Panc1 (cell line): ENCODE data around the gene CRISPLD2.

Experiments used
- CTCF ChIP-seq: fragments of 450-650 bp; IDR thresholded peaks from 2 replicates; pipeline ENCODE4 v1.5.1; 2017; ENCODE audit warnings: mild to moderate bottlenecking
- POLR2AphosphoS5 ChIP-seq: IDR thresholded peaks from 2 replicates; pipeline ENCODE4 v1.6.1; 2012; ENCODE audit warnings: mild to moderate bottlenecking, low read depth, low read length, moderate library complexity
- REST ChIP-seq, 2 experiments: IDR thresholded peaks; 2 replicates each; pipeline ENCODE4 v1.6.1; 2011 to 2012; ENCODE audit warnings: low read depth in 2 of 2, control low read depth in 1 of 2, low read length in 1 of 2, mild to moderate bottlenecking in 1 of 2, moderate library complexity in 1 of 2; ENCODE audit not compliant: insufficient read depth in 1 of 2
- SIN3A ChIP-seq: IDR thresholded peaks from 2 replicates; pipeline ENCODE4 v1.6.1; 2012; ENCODE audit warnings: low read depth, mild to moderate bottlenecking, low read length, moderate library complexity, borderline replicate concordance; ENCODE audit not compliant: insufficient read depth
- TCF7L2 ChIP-seq: IDR thresholded peaks from 2 replicates; pipeline ENCODE4 v1.6.1; 2011; ENCODE audit warnings: mild to moderate bottlenecking, low read depth, low read length, inconsistent platforms

- TF ChIP-seq CTCF = no peak
- TF ChIP-seq POLR2AphosphoS5 = no peak
- no peak for TF ChIP-seq TCF7L2
- no peak for TF ChIP-seq REST (IDR thresholded peaks at IDR 0.05; ENCODE audit: insufficient read depth in 1 of 2, low read depth in 2 of 2, low read length in 1 of 2)
- no peak for TF ChIP-seq SIN3A
Observed at GRCh38 chr16:84867696-84868095, 47.9 kb downstream of the CRISPLD2 start.
